ENCODE results near the gene AVL9. TPM values are rescaled to one million over a fixed set of nuclear protein-coding genes. Genes with fewer than 3 reads are reported as not detected.

AVL9 gene
- total RNA-seq (2014; rRNA removed; shearing (Covaris generic)): 15.7 and 30.3 TPM in 2 replicates

GRCh38 chr7:32495298-32496051 lies at the start of gene AVL9:
Gene AVL9 (plus strand): TSS chr7:32495489. CDS start chr7:32495710, 221 bp downstream.

GRCh38 chr7:32490127-32490796 lies 5.0 kb upstream of the AVL9 start, which contains the start of gene LSM5:
Gene LSM5 (minus strand): TSS chr7:32490380. CDS start chr7:32490365, 15 bp downstream.

Other genes with a start within 250 kb of the AVL9 start
- 31.6 and 50.5 TPM in 2 replicates for gene LSM5, start 5.1 kb upstream of the AVL9 start, total RNA-seq (2014; rRNA removed; shearing (Covaris generic))

Measured in A375 (cell line).